HG03097 (cell line): Measurements from ENCODE around the gene CABLES2.

ENCODE experiments used
- ATAC-seq: cut with Tn5 transposase; IDR thresholded peaks from one replicate; pipeline ENCODE4 v1.9.1; 2021; ENCODE audit not compliant: unreplicated experiment, low FRiP score

CABLES2 gene

DNA sequence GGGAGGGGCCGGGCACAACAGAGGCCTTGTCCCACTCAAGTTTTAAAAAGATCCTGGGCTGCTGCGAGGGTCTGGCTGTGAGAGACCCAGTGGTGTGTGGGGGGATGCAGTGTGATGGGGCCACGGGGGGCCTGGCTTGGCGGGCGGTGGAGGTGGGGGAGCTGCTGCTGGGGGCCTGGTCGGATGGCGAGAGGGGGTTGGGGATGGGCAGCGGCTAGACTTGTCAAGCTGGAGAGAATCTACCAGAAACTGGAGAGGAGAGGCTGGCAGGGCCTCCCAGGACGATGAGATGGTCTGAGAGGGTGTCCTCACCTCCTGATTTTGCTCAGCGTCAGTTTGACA is 15.0 kb downstream of the CABLES2 start:
- no peak for ATAC-seq

- no peak for ATAC-seq
These were observed 15.7 kb downstream of the CABLES2 start for GRCh38 chr20:62391165-62392076.

DNA sequence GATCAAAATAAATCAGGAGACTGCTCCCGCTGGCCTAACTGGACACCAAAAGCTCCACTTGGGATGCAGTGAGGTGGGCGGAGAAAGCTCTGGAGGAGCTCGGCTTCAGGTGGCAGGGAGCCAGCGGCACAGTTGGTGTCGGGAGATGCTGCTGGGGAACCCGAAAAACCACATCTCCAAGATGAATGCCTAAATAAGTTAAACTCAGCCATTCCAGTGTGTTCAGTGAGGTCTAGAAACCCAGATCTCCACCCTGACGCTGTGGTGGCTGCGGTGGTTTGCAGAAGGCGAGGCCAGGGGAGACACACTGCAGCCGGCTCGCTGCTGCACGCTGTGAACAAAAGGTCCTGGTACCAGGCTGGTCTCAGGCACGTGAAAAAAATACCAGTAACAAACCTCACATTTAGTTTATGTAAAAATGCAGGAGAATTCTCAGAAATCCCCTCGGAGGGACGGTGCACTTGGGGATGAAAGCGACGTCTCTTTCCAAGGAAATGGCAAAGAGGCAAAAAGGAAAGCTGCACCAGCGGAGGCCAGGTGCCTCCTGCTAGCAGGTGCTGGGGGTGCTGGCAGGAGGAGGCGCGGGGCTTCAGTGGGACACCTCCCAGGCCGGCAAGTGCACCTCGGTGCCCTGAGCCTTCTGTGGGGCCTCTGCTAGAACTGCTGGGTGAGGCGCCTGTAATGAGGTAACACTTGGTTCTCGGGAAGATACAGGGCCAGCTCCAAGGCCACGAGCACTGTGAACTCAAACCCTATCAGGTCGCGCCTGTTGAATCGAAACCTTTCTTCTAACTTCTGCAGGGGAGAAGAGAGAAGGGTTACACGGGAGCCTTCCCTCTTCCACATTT is 16.5 kb downstream of the CABLES2 start:
- ATAC-seq = no peak

- no peak for ATAC-seq
These were observed 17.4 kb downstream of the CABLES2 start for GRCh38 chr20:62389601-62390087.

DNA sequence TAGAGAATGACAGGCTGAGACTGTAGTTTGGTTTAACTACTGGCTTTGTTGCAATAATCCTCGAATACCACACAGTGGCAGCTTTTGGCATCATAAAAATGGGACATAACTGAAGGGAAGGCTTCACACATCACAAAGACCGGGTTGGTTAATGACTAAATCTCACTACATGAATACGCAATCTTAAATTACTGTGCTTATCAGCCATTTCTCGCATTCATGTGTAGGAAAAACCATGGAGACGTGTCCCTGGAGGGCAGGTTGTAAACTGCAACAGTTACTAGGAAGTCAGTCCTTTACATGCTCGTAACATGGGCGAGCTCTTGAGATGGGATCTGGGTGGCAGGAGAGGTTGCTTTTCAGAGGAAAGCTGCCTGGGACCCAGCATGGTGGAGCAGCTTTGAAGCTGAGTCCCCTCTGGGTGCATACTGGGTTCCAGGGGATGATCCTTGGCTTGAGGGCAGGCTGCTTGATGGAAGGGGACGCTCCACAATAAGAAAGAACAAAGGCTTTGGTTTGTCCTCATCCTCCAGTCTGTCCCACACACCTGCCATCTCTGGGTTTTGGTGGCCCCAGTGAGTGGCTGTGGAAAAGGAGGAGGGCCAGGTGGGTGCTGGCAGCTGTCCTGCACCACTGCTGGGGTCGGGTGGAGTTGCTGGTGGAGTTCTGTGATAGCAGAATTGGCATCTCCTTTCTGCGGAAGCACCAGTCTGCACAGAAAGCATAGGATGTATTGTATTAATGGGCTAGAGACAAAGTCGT is 18.1 kb downstream of the CABLES2 start:
- no peak for ATAC-seq

DNA sequence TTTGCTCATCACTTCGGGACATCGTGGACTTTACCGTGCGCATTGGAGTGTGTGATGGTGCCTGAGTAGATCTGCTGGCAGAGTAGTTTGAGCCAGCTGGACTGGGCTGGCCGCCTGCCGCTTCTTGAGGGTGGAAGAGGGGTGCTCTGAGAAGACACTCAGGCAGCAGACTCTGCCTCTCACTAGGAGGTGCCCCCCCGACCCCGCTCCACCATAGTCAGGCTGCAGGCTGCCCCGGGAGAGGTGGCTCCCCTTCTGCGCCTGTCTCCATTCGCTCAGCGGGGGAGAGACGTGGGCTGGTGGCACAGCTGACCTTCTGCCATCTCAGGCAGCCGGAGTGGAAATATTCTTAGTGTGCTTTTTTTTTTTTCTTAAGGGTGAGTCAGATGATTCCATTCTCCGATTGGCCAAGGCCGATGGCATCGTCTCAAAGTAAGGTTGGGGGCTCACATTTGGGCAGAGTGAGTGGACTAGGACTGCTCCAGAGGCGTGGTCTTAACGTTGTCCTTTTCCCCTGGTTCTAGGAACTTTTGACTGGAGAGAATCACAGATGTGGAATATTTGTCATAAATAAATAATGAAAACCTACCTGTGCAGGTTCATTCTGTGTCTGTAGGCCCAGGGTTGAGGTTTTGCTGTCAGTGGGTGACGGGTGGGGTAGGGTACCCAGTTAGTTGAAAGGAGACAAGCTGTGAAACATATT is 19.0 kb downstream of the CABLES2 start:
- ATAC-seq = no peak

DNA sequence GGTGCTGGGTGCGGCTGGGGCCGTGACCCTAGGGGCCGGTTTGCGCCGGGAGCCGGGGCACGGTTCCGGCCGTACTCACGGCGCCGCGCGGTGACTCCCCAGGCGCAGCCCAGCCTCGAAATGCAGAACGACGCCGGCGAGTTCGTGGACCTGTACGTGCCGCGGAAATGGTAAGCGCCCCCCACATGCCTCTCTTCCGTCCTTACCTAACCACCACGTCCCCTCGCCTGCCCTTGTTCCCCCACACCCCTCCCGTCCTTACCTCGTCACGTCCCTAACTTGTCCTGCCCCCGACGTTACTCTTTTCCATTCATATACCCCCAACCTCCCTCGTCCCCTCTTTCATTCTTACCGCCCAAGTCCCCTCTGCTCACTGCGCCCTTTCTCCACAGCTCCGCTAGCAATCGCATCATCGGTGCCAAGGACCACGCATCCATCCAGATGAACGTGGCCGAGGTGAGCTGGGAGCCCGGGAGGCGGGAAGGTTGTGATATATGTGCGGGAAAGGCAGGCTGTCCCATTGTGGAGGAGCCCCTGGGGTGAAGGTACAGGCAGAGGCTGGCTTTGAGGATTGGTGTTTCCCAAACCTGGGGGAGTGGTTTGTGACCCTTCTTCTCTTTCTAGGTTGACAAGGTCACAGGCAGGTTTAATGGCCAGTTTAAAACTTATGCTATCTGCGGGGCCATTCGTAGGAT is 19.7 kb downstream of the CABLES2 start:
- no peak for ATAC-seq

- ATAC-seq = peak; percentile 71
These were observed 20.5 kb downstream of the CABLES2 start, which contains the start of gene RPS21 for GRCh38 chr20:62386383-62387218. Gene RPS21 (plus strand): TSS chr20:62387103. CDS start chr20:62387339, 236 bp downstream.

- ATAC-seq = peak; percentile 49
These were observed 24.5 kb downstream of the CABLES2 start for GRCh38 chr20:62382306-62383198.

DNA sequence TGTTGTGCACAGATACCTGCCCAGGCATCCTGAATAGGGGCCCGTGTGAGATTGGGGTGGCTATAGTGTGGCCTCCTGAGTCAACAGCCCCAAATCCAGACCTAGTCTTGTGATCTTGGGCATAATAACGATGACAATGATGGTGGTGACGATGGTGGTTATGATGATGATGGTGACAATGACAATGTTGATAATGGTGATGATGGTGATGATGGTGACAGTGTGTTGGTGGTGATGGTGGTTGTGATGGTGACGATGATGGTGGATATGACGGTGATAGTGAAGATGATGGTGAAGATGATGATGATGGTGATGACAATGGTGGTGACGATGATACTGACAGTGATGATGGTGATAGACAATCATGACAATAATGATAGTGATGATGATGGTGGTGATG is 25.2 kb downstream of the CABLES2 start:
- ATAC-seq = no peak

GRCh38 chr20:62381202-62381797 is 25.8 kb downstream of the CABLES2 start:
- ATAC-seq = no peak

DNA sequence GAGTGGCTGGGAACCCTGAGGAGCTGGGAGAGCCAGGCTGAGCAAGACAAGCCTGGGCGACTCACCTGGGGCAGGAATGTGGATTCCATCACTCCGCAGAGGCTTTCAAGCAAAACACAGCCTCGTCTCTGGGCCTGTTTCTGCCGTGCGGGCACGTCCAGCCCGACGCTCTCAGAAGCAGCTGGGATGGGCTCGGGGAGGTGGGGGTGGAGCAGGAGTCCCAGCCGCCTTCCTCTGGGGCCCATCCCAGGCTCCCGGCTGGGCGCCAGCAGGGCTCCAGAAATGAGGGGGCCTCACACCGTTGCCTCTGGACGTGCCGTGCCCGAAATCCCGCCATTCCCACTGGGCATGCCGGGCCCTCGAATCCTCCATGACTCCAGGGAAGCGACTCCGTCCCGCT is 28.9 kb downstream of the CABLES2 start:
- ATAC-seq = no peak

GRCh38 chr20:62377615-62378178 is 29.4 kb downstream of the CABLES2 start:
- ATAC-seq = no peak

- no peak for ATAC-seq
These were observed 30.0 kb downstream of the CABLES2 start for GRCh38 chr20:62377064-62377461.

DNA sequence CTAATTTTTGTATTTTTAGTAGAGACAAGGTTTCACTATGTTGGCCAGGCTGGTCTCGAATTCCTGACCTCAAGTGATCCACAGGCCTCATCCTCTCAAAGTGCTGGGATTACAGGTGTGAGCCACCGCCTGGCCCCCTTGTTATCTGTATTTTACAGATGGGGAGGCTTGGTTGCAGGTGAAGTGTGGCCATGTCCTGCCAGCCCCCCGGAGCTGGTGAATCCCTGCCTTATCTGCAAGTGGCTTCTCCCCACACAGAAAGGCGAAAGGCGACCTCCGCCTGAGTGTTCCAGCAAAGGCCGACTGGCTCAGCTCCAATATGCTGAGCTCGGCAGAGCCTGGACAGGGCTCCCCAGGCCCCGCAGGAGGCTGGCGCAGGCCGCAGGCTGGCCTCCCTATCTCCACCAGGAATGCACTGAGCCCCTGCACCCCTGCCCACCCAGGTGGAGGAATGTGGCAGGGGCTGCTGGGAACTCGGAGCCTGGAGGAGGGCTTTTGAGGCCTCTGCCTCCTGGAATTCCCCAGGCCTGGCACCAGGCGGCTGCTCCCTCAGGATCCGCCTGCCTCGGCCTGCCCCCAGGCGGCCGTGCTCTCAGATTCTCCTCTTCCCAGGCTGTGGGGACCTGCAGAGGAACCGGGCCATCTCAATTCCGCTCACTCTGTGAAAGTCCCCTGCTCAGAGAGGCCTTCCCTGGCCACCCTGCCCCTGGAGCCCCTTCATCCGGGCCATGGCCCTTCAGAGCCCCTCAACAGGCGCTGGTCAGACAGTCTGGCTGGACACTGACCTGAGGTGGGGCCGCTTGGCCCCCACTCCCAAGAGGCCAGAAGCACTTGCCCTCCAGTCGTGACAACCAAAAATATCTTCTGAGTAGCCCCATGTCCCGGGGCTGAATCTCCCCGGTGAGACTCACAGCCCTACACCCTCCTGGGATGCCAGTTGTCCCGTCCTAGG is 30.7 kb downstream of the CABLES2 start:
- no peak for ATAC-seq
